ENCODE results near the gene KIF3A.
A peak's percentile ranks its signal among the peaks of the same experiment; 100 is the strongest.

KIF3A gene

DNA sequence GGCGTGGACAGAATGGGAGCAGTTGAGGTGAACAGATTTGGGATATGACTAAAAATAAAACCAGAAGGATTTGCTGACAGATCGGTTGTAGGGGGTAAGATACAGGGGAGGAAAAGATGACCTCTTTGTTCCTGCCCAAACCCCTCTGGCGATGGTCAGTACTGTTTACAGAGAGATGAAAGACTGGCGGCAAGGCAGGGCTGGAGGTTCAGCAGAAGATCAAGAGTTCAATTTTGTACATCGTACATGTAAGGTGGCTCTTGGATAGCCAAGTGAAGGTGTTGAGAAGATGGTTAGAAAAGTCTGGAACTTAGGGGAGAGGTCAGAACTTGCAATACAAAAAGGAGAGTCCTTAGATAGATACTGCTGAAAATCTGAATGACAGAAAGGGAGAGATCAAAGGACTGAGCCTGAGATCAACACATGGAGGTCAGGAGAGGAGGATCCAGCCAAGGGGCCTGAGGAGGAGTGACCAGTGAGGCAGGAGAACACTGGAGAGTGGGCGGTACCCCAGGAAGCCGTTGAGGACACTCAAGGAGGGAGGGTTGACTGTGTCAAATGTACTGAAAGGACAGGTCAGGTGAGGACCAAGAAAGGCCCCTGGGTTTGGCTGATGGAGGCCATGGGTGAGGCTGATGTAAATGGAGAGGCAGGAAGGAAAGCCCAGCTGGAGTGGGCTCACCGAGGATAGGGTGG, 56.4 kb downstream of the KIF3A start:
- Histone ChIP-seq H4K20me1 (ENCODE audit: insufficient read depth, low read length) (no peaks in the 10 kb centered on the region), H3K9ac (ENCODE audit: low read length) (no peak overlapping the region), H3F3A (ENCODE audit: insufficient read depth, low read length) (no peaks in the 10 kb centered on the region), H3K4me3 (ENCODE audit: low read depth, low read length, poor library complexity, severe bottlenecking) (no peak overlapping the region), H3K4me2 (ENCODE audit: low read length) (no peak overlapping the region), H3K36me3 (ENCODE audit: insufficient read depth, low read length) (no peaks in the 10 kb centered on the region), H3K79me2 (ENCODE audit: insufficient read depth, low read length) (no peaks in the 10 kb centered on the region), H3K27ac (ENCODE audit: low read depth, low read length, poor library complexity, severe bottlenecking) (peak overlapping the region; percentile 39), H3K27me3 (ENCODE audit: insufficient read depth, low read length) (no peaks in the 10 kb centered on the region), H2AFZ (ENCODE audit: low read length) (no peak overlapping the region), H3K9me2 (ENCODE audit: low read depth, low read length) (no peaks in the 10 kb centered on the region), H3K9me3 (ENCODE audit: low read length) (no peaks in the 10 kb centered on the region), H3K4me1 (ENCODE audit: insufficient read depth, low read length, severe bottlenecking) (peaks cover 28% of the 10 kb centered on the region)
- TF ChIP-seq, protein P1, sequence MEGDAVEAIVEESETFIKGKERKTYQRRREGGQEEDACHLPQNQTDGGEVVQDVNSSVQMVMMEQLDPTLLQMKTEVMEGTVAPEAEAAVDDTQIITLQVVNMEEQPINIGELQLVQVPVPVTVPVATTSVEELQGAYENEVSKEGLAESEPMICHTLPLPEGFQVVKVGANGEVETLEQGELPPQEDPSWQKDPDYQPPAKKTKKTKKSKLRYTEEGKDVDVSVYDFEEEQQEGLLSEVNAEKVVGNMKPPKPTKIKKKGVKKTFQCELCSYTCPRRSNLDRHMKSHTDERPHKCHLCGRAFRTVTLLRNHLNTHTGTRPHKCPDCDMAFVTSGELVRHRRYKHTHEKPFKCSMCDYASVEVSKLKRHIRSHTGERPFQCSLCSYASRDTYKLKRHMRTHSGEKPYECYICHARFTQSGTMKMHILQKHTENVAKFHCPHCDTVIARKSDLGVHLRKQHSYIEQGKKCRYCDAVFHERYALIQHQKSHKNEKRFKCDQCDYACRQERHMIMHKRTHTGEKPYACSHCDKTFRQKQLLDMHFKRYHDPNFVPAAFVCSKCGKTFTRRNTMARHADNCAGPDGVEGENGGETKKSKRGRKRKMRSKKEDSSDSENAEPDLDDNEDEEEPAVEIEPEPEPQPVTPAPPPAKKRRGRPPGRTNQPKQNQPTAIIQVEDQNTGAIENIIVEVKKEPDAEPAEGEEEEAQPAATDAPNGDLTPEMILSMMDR (IDR thresholded peaks at IDR 0.05; ENCODE audit: low read length), result no peak
- TF ChIP-seq EZH2 (IDR thresholded peaks at IDR 0.05; ENCODE audit: borderline replicate concordance, low read length), result no peak

DNA sequence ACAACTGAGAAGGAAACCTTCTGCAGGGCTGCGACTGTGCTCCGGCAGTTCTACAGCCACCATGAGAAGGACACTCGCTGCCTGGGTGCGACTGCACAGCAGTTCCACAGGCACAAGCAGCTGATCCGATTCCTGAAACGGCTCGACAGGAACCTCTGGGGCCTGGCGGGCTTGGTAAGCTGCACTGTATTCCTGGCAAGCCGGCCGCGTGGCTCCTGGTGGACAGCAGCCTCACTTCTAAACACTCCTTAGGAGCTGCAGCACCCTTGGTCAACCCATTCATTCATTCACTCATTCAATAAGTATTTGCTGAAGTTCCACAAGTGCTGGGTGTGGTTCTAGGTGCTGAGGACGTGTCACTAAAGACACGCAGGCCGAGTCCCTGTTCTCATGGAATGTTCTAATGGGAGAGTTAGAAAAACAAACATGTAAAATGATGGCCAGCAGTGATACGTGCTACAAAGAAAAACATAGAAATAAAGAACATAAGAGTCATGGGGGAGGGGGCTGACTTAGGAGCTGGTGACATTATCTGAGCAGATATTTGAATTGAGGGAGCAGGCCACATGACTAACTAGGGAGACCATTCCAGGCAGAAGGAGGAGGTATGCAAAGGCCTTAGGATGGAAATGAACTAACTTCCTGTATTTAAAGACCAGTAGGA, 57.5 kb downstream of the KIF3A start:
- H3K9me3 ChIP-seq (ENCODE audit: low read length), result no peaks in the 10 kb centered on the region
- no peaks in the 10 kb centered on the region for H3K9me2 ChIP-seq (ENCODE audit: low read depth, low read length)
- H4K20me1 ChIP-seq (ENCODE audit: insufficient read depth, low read length), result no peaks in the 10 kb centered on the region
- H3K36me3 ChIP-seq (ENCODE audit: insufficient read depth, low read length), result no peaks in the 10 kb centered on the region
- no peak overlapping the region for H3K4me2 ChIP-seq (ENCODE audit: low read length)
- H3K79me2 ChIP-seq (ENCODE audit: insufficient read depth, low read length), result no peaks in the 10 kb centered on the region
- no peaks in the 10 kb centered on the region for H3F3A ChIP-seq (ENCODE audit: insufficient read depth, low read length)
- H3K9ac ChIP-seq (ENCODE audit: low read length), result no peak overlapping the region
- H3K4me3 ChIP-seq (ENCODE audit: low read depth, low read length, poor library complexity, severe bottlenecking), result no peak overlapping the region
- TF ChIP-seq EZH2 (IDR thresholded peaks at IDR 0.05; ENCODE audit: borderline replicate concordance, low read length), result no peak
- TF ChIP-seq, protein P1 (IDR thresholded peaks at IDR 0.05; ENCODE audit: low read length), result no peak
- no peak overlapping the region for H3K27ac ChIP-seq (ENCODE audit: low read depth, low read length, poor library complexity, severe bottlenecking)
- no peaks in the 10 kb centered on the region for H3K27me3 ChIP-seq (ENCODE audit: insufficient read depth, low read length)
- no peak overlapping the region for H2AFZ ChIP-seq (ENCODE audit: low read length)
- peaks cover 23% of the 10 kb centered on the region for H3K4me1 ChIP-seq (ENCODE audit: insufficient read depth, low read length, severe bottlenecking)

DNA sequence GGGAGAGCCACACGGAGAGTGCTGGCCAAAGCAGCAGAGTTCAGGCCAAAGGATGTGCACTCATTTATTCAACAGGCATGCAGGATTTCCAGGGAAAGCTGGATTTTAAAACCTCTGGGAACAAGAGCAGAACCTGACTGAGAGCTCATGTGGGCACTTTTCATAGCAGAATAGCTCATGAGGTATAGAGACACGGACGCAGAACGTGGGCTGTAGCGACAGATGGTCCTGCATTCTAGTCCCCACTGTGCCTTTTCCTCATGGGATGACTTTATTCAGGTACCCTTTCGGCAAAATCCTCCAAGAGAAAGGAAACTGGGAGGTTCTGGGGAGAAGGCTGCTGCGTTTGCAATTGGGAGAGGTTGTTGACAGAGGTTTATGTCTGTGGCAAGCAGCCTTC, 58.2 kb downstream of the KIF3A start:
- Histone ChIP-seq H3K79me2 (ENCODE audit: insufficient read depth, low read length) (no peaks in the 10 kb centered on the region), H3K9ac (ENCODE audit: low read length) (no peak overlapping the region), H3K4me1 (ENCODE audit: insufficient read depth, low read length, severe bottlenecking) (peaks cover 23% of the 10 kb centered on the region), H3F3A (ENCODE audit: insufficient read depth, low read length) (no peaks in the 10 kb centered on the region), H3K4me2 (ENCODE audit: low read length) (no peak overlapping the region), H3K36me3 (ENCODE audit: insufficient read depth, low read length) (no peaks in the 10 kb centered on the region), H4K20me1 (ENCODE audit: insufficient read depth, low read length) (no peaks in the 10 kb centered on the region), H3K9me3 (ENCODE audit: low read length) (no peaks in the 10 kb centered on the region), H3K4me3 (ENCODE audit: low read depth, low read length, poor library complexity, severe bottlenecking) (no peak overlapping the region), H3K27ac (ENCODE audit: low read depth, low read length, poor library complexity, severe bottlenecking) (no peak overlapping the region), H3K9me2 (ENCODE audit: low read depth, low read length) (no peaks in the 10 kb centered on the region), H3K27me3 (ENCODE audit: insufficient read depth, low read length) (no peaks in the 10 kb centered on the region), H2AFZ (ENCODE audit: low read length) (no peak overlapping the region)
- TF ChIP-seq, protein P1 (IDR thresholded peaks at IDR 0.05; ENCODE audit: low read length), result no peak
- no peak for TF ChIP-seq EZH2 (IDR thresholded peaks at IDR 0.05; ENCODE audit: borderline replicate concordance, low read length)
